Astrocyte of the spinal cord (primary cell): ENCODE data around the gene GNL3.
A peak's percentile ranks its signal among the peaks of the same experiment; 100 is the strongest.

Source experiments
- DNase-seq: peaks from one replicate; pipeline ENCODE4 v3.0.0; 2011; ENCODE audit warnings: low read depth, low spot score
- H3K4me3 ChIP-seq: 2 replicates; pipeline ENCODE4 v1.5.1; 2011; ENCODE audit warnings: low read depth, mild to moderate bottlenecking, low read length, moderate library complexity
- CTCF ChIP-seq: IDR thresholded peaks from 2 replicates; pipeline ENCODE4 v1.5.1; 2012; ENCODE audit warnings: low read depth, mild to moderate bottlenecking, low read length, inconsistent platforms
- in situ Hi-C: cut with HindIII; loops from 2 replicates; pipeline ENCODE4 v1.10.0; 2017; ENCODE audit warnings: low sequenced_read_pairs

GNL3 gene

GRCh38 chr3:52694528-52695189, 8.8 kb downstream of the GNL3 start:
- in situ Hi-C loops, result no loop called here
- no peak for DNase-seq
- TF ChIP-seq CTCF, result no peak
- no peak overlapping the region for H3K4me3 ChIP-seq

- TF ChIP-seq CTCF, result no peak
- H3K4me3 ChIP-seq, result no peak overlapping the region
- in situ Hi-C loops, result no loop called here
- DNase-seq, result no peak
Measured at GRCh38 chr3:52695798-52696671, 10.2 kb downstream of the GNL3 start.

GRCh38 chr3:52696830-52697631, 11.2 kb downstream of the GNL3 start:
- in situ Hi-C loops, result no loop called here
- no peak for DNase-seq
- no peak overlapping the region for H3K4me3 ChIP-seq

GRCh38 chr3:52697632-52697965, 11.8 kb downstream of the GNL3 start:
- H3K4me3 ChIP-seq, result no peak overlapping the region
- no peak for TF ChIP-seq CTCF
- DNase-seq, result no peak
- in situ Hi-C loops, result no loop called here

More at GRCh38 chr3:52696830-52697631, 11.2 kb downstream of the GNL3 start:
- no peak for TF ChIP-seq CTCF

- in situ Hi-C loops, result no loop called here
- no peak for TF ChIP-seq CTCF
- no peak for DNase-seq
- no peak overlapping the region for H3K4me3 ChIP-seq
Measured at GRCh38 chr3:52703341-52703740, 17.5 kb downstream of the GNL3 start.

GRCh38 chr3:52704611-52705437, 19.0 kb downstream of the GNL3 start:
- no peak for DNase-seq

More at GRCh38 chr3:52704611-52705437, 19.0 kb downstream of the GNL3 start:
- H3K4me3 ChIP-seq, result peak overlapping the region; percentile 99
- in situ Hi-C loops, result no loop called here
- no peak for TF ChIP-seq CTCF
